ENCODE results near the gene CD6.

Gene CD6

GRCh38 chr11:61049859-61050258 is 78.4 kb downstream of the CD6 start:
- no peak for DNase-seq (ENCODE audit: low spot score)
- peaks cover 0 to 5% (median 0%) of the 10 kb centered on the region in 3 experiments for H3K27me3 ChIP-seq (ENCODE audit: control insufficient read depth in 3 of 3, insufficient read depth in 3 of 3, low read depth in 1 of 3, low read length in 3 of 3)
- no peak overlapping the region for H2BK15ac ChIP-seq (ENCODE audit: low read length)

DNA sequence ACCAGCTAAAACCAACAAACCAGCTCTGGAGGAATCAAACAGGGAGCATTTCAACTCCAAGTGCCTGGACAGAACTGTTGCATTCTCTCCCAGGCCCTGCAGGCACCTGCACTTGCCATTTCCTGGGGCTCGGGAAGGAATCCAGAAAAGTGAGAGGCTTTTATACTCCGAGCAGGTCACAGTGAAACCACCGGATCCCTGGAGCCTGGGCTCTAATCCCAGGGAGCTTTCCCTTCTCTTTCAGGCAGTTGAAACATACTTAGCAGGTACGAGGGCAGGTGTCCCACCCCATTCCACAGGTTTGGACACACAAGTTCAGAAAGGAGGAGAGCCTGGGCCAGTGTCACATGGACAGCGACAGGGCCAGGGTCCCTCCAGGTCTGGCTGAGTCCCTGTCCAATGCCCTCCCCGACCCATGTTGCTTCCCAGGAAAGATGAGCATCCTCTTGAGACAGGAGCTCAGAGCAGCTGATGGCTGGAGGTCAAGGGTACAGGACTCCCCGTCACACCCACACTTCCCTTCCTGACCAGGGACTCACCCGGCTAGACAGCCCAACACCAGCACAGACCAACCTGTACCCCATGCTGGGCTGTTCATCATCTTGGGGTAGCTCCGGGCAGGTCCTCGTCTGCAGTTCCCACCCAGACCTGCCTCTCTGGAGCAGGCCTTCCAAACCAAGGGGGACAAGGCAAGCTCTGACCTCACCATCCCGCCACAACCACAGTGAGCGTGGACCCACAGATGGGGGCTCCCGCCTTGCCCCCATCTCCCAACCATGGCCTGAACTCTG is 80.9 kb downstream of the CD6 start:
- H4K91ac ChIP-seq (ENCODE audit: low read depth, low read length, poor library complexity) = no peak overlapping the region
- H3K18ac ChIP-seq (ENCODE audit: low read length) = no peak overlapping the region
- no peak overlapping the region for H2BK15ac ChIP-seq (ENCODE audit: low read length)
- H3K14ac ChIP-seq (ENCODE audit: low read length) = no peak overlapping the region
- H3K4ac ChIP-seq (ENCODE audit: low read length) = no peak overlapping the region
- no peak overlapping the region for H3K9ac ChIP-seq (ENCODE audit: low read depth, low read length, poor library complexity)
- no peak overlapping the region for H2BK120ac ChIP-seq (ENCODE audit: low read depth, low read length)
- no peak overlapping the region for H3K4me3 ChIP-seq (ENCODE audit: low read length in 2 of 2)
- no peak overlapping the region for H4K8ac ChIP-seq (ENCODE audit: low read depth, low read length)
- peak overlapping the region; percentile 35 for H2BK12ac ChIP-seq (ENCODE audit: low read length)
- H3K4me1 ChIP-seq (ENCODE audit: control insufficient read depth in 2 of 2, insufficient read depth in 1 of 2, low read depth in 1 of 2, low read length in 2 of 2) = peaks cover 0 to 7% of the 10 kb centered on the region in 2 donors
- no CpG with 5 or more reads among the region's 13 CpGs for WGBS, 2 donors (ENCODE audit: extremely low coverage in 2 of 2, insufficient read length in 2 of 2, insufficient replicate concordance in 1 of 2)
- H2AK5ac ChIP-seq (ENCODE audit: low read depth, low read length) = peak overlapping the region; percentile 42
- peaks cover 0 to 2% of the 10 kb centered on the region in 2 donors for H3K9me3 ChIP-seq (replicated peaks in 1 of 2; ENCODE audit: control insufficient read depth in 2 of 2, insufficient read depth in 1 of 2, low read depth in 1 of 2, low read length in 2 of 2)
- no peaks in the 10 kb centered on the region for H3K36me3 ChIP-seq (replicated peaks in 1 of 2; ENCODE audit: control insufficient read depth in 2 of 2, insufficient read depth in 2 of 2, low read length in 2 of 2)
- H3K27ac ChIP-seq (replicated peaks; ENCODE audit: low read length) = no peak overlapping the region
- peak overlapping the region; percentile 61 for H3K23ac ChIP-seq (ENCODE audit: low read depth, low read length, poor library complexity)
- H3K4me2 ChIP-seq (ENCODE audit: insufficient read depth, low read length, poor library complexity, severe bottlenecking) = no peak overlapping the region
- peak overlapping the region; percentile 54 for H2BK5ac ChIP-seq (ENCODE audit: low read length)
- no peaks in the 10 kb centered on the region for H3K79me1 ChIP-seq (ENCODE audit: low read depth, low read length)
- no peak overlapping the region for H2AFZ ChIP-seq (ENCODE audit: low read length)
- no peak for DNase-seq (ENCODE audit: low spot score)
- peaks cover 0 to 9% (median 0%) of the 10 kb centered on the region in 3 experiments for H3K27me3 ChIP-seq (ENCODE audit: control insufficient read depth in 3 of 3, insufficient read depth in 3 of 3, low read depth in 1 of 3, low read length in 3 of 3)

More at GRCh38 chr11:61049859-61050258, 78.4 kb downstream of the CD6 start:
- H3K4me2 ChIP-seq (ENCODE audit: insufficient read depth, low read length, poor library complexity, severe bottlenecking) = no peak overlapping the region
- H3K27ac ChIP-seq (replicated peaks; ENCODE audit: low read length) = no peak overlapping the region
- no peak overlapping the region for H2AFZ ChIP-seq (ENCODE audit: low read length)
- H3K9ac ChIP-seq (ENCODE audit: low read depth, low read length, poor library complexity) = no peak overlapping the region
- H3K4ac ChIP-seq (ENCODE audit: low read length) = no peak overlapping the region
- no CpG with 5 or more reads among the region's 2 CpGs for WGBS, 2 donors (ENCODE audit: extremely low coverage in 2 of 2, insufficient read length in 2 of 2, insufficient replicate concordance in 1 of 2)
- H3K18ac ChIP-seq (ENCODE audit: low read length) = no peak overlapping the region
- H2AK5ac ChIP-seq (ENCODE audit: low read depth, low read length) = no peak overlapping the region
- no peak overlapping the region for H3K14ac ChIP-seq (ENCODE audit: low read length)
- no peak overlapping the region for H2BK5ac ChIP-seq (ENCODE audit: low read length)
- H3K4me3 ChIP-seq (ENCODE audit: low read length in 2 of 2) = no peak overlapping the region
- no peak overlapping the region for H4K91ac ChIP-seq (ENCODE audit: low read depth, low read length, poor library complexity)
- no peak overlapping the region for H2BK120ac ChIP-seq (ENCODE audit: low read depth, low read length)
- no peak overlapping the region for H4K8ac ChIP-seq (ENCODE audit: low read depth, low read length)
- H2BK12ac ChIP-seq (ENCODE audit: low read length) = no peak overlapping the region
- peaks cover 0 to 2% of the 10 kb centered on the region in 2 donors for H3K9me3 ChIP-seq (replicated peaks in 1 of 2; ENCODE audit: control insufficient read depth in 2 of 2, insufficient read depth in 1 of 2, low read depth in 1 of 2, low read length in 2 of 2)
- H3K79me1 ChIP-seq (ENCODE audit: low read depth, low read length) = no peaks in the 10 kb centered on the region
- no peaks in the 10 kb centered on the region for H3K36me3 ChIP-seq (replicated peaks in 1 of 2; ENCODE audit: control insufficient read depth in 2 of 2, insufficient read depth in 2 of 2, low read length in 2 of 2)
- no peaks in the 10 kb centered on the region for H3K4me1 ChIP-seq (ENCODE audit: control insufficient read depth in 2 of 2, insufficient read depth in 1 of 2, low read depth in 1 of 2, low read length in 2 of 2)
- H3K23ac ChIP-seq (ENCODE audit: low read depth, low read length, poor library complexity) = no peak overlapping the region

DNA sequence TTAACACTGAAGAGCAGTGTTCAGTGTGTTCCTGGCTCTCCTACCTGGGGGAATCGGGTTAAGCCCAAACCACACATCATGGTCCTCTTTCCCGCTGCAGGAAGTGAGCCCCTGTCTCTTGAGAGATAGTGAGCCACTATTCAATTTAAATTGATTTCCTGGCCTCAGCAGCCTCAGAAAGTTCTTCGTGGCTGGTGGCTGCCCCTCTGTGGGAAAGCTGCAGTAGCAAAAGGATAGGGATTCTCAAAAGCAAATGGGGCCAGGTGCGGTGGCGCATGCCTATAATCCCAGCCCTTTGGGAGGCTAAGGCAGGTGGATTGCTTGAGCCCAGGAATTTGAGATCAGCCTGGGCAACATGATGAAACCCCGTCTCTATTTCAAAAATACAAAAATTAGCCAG is 81.7 kb downstream of the CD6 start:
- Histone ChIP-seq H2BK5ac (ENCODE audit: low read length) (peak overlapping the region; percentile 54), H3K14ac (ENCODE audit: low read length) (no peak overlapping the region), H3K4me3 (ENCODE audit: low read length in 2 of 2) (no peak overlapping the region), H3K27me3 (ENCODE audit: control insufficient read depth in 3 of 3, insufficient read depth in 3 of 3, low read depth in 1 of 3, low read length in 3 of 3) (peaks cover 0 to 9% (median 0%) of the 10 kb centered on the region in 3 experiments), H2BK12ac (ENCODE audit: low read length) (no peak overlapping the region), H3K79me1 (ENCODE audit: low read depth, low read length) (no peaks in the 10 kb centered on the region), H4K8ac (ENCODE audit: low read depth, low read length) (no peak overlapping the region), H3K27ac (replicated peaks; ENCODE audit: low read length) (no peak overlapping the region), H3K18ac (ENCODE audit: low read length) (no peak overlapping the region), H2BK120ac (ENCODE audit: low read depth, low read length) (no peak overlapping the region), H3K23ac (ENCODE audit: low read depth, low read length, poor library complexity) (no peak overlapping the region), H3K36me3 (replicated peaks in 1 of 2; ENCODE audit: control insufficient read depth in 2 of 2, insufficient read depth in 2 of 2, low read length in 2 of 2) (no peaks in the 10 kb centered on the region), H3K4me2 (ENCODE audit: insufficient read depth, low read length, poor library complexity, severe bottlenecking) (no peak overlapping the region), H3K9ac (ENCODE audit: low read depth, low read length, poor library complexity) (no peak overlapping the region), H3K4me1 (ENCODE audit: control insufficient read depth in 2 of 2, insufficient read depth in 1 of 2, low read depth in 1 of 2, low read length in 2 of 2) (peaks cover 0 to 7% of the 10 kb centered on the region in 2 donors), H3K9me3 (replicated peaks in 1 of 2; ENCODE audit: control insufficient read depth in 2 of 2, insufficient read depth in 1 of 2, low read depth in 1 of 2, low read length in 2 of 2) (peaks cover 0 to 2% of the 10 kb centered on the region in 2 donors), H4K91ac (ENCODE audit: low read depth, low read length, poor library complexity) (no peak overlapping the region), H3K4ac (ENCODE audit: low read length) (no peak overlapping the region), H2BK15ac (ENCODE audit: low read length) (no peak overlapping the region), H2AFZ (ENCODE audit: low read length) (no peak overlapping the region), H2AK5ac (ENCODE audit: low read depth, low read length) (no peak overlapping the region)
- DNase-seq (ENCODE audit: low spot score) = no peak
- no CpG with 5 or more reads among the region's 6 CpGs for WGBS, 2 donors (ENCODE audit: extremely low coverage in 2 of 2, insufficient read length in 2 of 2, insufficient replicate concordance in 1 of 2)

DNA sequence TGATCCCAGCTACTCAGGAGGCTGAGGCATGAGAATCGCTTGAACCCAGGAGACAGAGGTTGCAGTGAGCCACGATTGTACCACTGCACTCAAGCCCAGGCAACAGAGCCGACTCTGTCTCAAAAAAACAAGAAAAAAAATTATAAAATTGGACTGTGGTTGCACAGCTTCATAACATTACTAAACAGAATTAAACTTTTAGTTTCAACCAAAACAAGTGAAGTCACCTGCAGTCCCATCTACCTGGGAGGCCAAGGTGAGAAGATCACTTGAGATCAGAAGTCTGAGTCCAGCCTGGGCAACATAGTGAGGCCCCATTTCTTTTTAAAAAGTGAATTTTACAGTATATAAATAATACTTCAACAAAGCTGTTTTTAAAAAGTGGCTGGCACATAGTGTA is 83.0 kb downstream of the CD6 start:
- no peak overlapping the region for H2AFZ ChIP-seq (ENCODE audit: low read length)
- no peak overlapping the region for H2BK5ac ChIP-seq (ENCODE audit: low read length)

More for the DNA sequence above, 83.0 kb downstream of the CD6 start:
- no CpG with 5 or more reads among the region's 3 CpGs for WGBS, 2 donors (ENCODE audit: extremely low coverage in 2 of 2, insufficient read length in 2 of 2, insufficient replicate concordance in 1 of 2)
- Histone ChIP-seq H3K18ac (ENCODE audit: low read length) (no peak overlapping the region), H2BK12ac (ENCODE audit: low read length) (no peak overlapping the region), H3K14ac (ENCODE audit: low read length) (no peak overlapping the region), H3K36me3 (replicated peaks in 1 of 2; ENCODE audit: control insufficient read depth in 2 of 2, insufficient read depth in 2 of 2, low read length in 2 of 2) (no peaks in the 10 kb centered on the region), H3K79me1 (ENCODE audit: low read depth, low read length) (no peaks in the 10 kb centered on the region), H2BK15ac (ENCODE audit: low read length) (no peak overlapping the region), H3K9me3 (replicated peaks in 1 of 2; ENCODE audit: control insufficient read depth in 2 of 2, insufficient read depth in 1 of 2, low read depth in 1 of 2, low read length in 2 of 2) (peaks cover 0 to 2% of the 10 kb centered on the region in 2 donors), H4K91ac (ENCODE audit: low read depth, low read length, poor library complexity) (no peak overlapping the region), H2BK120ac (ENCODE audit: low read depth, low read length) (no peak overlapping the region), H3K4me1 (ENCODE audit: control insufficient read depth in 2 of 2, insufficient read depth in 1 of 2, low read depth in 1 of 2, low read length in 2 of 2) (peaks cover 0 to 9% of the 10 kb centered on the region in 2 donors), H4K8ac (ENCODE audit: low read depth, low read length) (no peak overlapping the region), H3K4me3 (ENCODE audit: low read length in 2 of 2) (no peak overlapping the region), H3K4me2 (ENCODE audit: insufficient read depth, low read length, poor library complexity, severe bottlenecking) (no peak overlapping the region), H3K9ac (ENCODE audit: low read depth, low read length, poor library complexity) (no peak overlapping the region), H2AK5ac (ENCODE audit: low read depth, low read length) (no peak overlapping the region), H3K23ac (ENCODE audit: low read depth, low read length, poor library complexity) (no peak overlapping the region), H3K27me3 (ENCODE audit: control insufficient read depth in 3 of 3, insufficient read depth in 3 of 3, low read depth in 1 of 3, low read length in 3 of 3) (peaks cover 0 to 5% (median 0%) of the 10 kb centered on the region in 3 experiments), H3K27ac (replicated peaks; ENCODE audit: low read length) (no peak overlapping the region), H3K4ac (ENCODE audit: low read length) (no peak overlapping the region)
- no peak for DNase-seq (ENCODE audit: low spot score)

Data from neuronal stem cell (in vitro differentiated cells).